ENCODE measurements around the gene STON2. TPM values are rescaled to one million over a fixed set of nuclear protein-coding genes. Genes with fewer than 3 reads are reported as not detected.

The STON2 gene
- total RNA-seq, 1 experiment from 2014 or later = 23.5 TPM

- no peak for DNase-seq (ENCODE audit: unreplicated experiment)
- Mint-ChIP-seq H3K27me3 (ENCODE audit: insufficient read depth, unreplicated experiment) (no peaks in the 10 kb centered on the region), H3K27ac (ENCODE audit: low read depth, unreplicated experiment) (no peak overlapping the region), H3K9me3 (ENCODE audit: unreplicated experiment) (no peaks in the 10 kb centered on the region), H3K36me3 (ENCODE audit: insufficient read depth, unreplicated experiment) (no peaks in the 10 kb centered on the region), H3K4me3 (ENCODE audit: unreplicated experiment) (no peak overlapping the region), H3K4me1 (ENCODE audit: insufficient read depth, unreplicated experiment) (peaks cover 5% of the 10 kb centered on the region)
- no TSS peak for BruUV-seq (replicated peaks)
- ChIA-PET POLR2A (interaction anchor here (1.0 to 1.2 kb wide), 2 partner anchors 15 to 56 kb away, joined by 3 to 5 read pairs; no protein-coding TSS in a partner anchor), CTCF (interaction anchor here (1.0 to 1.2 kb wide), 2 partner anchors 12 to 14 kb away, joined by 3 to 4 read pairs; no protein-coding TSS in a partner anchor)
- TF ChIP-seq CTCF (IDR thresholded peaks at IDR 0.05; ENCODE audit: unreplicated experiment) = no peak
- intact Hi-C loops (cut with micrococcal nuclease) = no loop called here
Observed at GRCh38 chr14:81345781-81346180, 54.3 kb downstream of the STON2 start.

- CTCF ChIA-PET = interaction anchor here (0.6 to 1.2 kb wide), 2 partner anchors 11 to 44 kb away, joined by 3 to 4 read pairs; no protein-coding TSS in a partner anchor
- POLR2A ChIA-PET = no interaction called here
- H3K4me1 Mint-ChIP-seq (ENCODE audit: insufficient read depth, unreplicated experiment) = peaks cover 5% of the 10 kb centered on the region
- no peak overlapping the region for H3K27ac Mint-ChIP-seq (ENCODE audit: low read depth, unreplicated experiment)
- no peaks in the 10 kb centered on the region for H3K36me3 Mint-ChIP-seq (ENCODE audit: insufficient read depth, unreplicated experiment)
- H3K9me3 Mint-ChIP-seq (ENCODE audit: unreplicated experiment) = no peaks in the 10 kb centered on the region
- no peak for DNase-seq (ENCODE audit: unreplicated experiment)
- no peak for TF ChIP-seq CTCF (IDR thresholded peaks at IDR 0.05; ENCODE audit: unreplicated experiment)
- intact Hi-C loops (cut with micrococcal nuclease) = no loop called here
- no TSS peak for BruUV-seq (replicated peaks)
- no peaks in the 10 kb centered on the region for H3K27me3 Mint-ChIP-seq (ENCODE audit: insufficient read depth, unreplicated experiment)
- no peak overlapping the region for H3K4me3 Mint-ChIP-seq (ENCODE audit: unreplicated experiment)
Observed at GRCh38 chr14:81344481-81345160, 55.5 kb downstream of the STON2 start.

GRCh38 chr14:81343701-81344100 lies 56.4 kb downstream of the STON2 start:
- H3K9me3 Mint-ChIP-seq (ENCODE audit: unreplicated experiment) = no peaks in the 10 kb centered on the region
- TF ChIP-seq CTCF (IDR thresholded peaks at IDR 0.05; ENCODE audit: unreplicated experiment) = no peak
- intact Hi-C loops (cut with micrococcal nuclease) = no loop called here
- H3K4me1 Mint-ChIP-seq (ENCODE audit: insufficient read depth, unreplicated experiment) = peaks cover 5% of the 10 kb centered on the region
- H3K36me3 Mint-ChIP-seq (ENCODE audit: insufficient read depth, unreplicated experiment) = no peaks in the 10 kb centered on the region
- no peaks in the 10 kb centered on the region for H3K27me3 Mint-ChIP-seq (ENCODE audit: insufficient read depth, unreplicated experiment)
- no peak overlapping the region for H3K27ac Mint-ChIP-seq (ENCODE audit: low read depth, unreplicated experiment)
- BruUV-seq (replicated peaks) = no TSS peak
- ChIA-PET CTCF (interaction anchor here (0.6 to 0.9 kb wide), 3 partner anchors 10 to 39 kb away, joined by 3 to 4 read pairs (median 4); no protein-coding TSS in a partner anchor), POLR2A (no interaction called here)
- H3K4me3 Mint-ChIP-seq (ENCODE audit: unreplicated experiment) = no peak overlapping the region
- no peak for DNase-seq (ENCODE audit: unreplicated experiment)

DNA sequence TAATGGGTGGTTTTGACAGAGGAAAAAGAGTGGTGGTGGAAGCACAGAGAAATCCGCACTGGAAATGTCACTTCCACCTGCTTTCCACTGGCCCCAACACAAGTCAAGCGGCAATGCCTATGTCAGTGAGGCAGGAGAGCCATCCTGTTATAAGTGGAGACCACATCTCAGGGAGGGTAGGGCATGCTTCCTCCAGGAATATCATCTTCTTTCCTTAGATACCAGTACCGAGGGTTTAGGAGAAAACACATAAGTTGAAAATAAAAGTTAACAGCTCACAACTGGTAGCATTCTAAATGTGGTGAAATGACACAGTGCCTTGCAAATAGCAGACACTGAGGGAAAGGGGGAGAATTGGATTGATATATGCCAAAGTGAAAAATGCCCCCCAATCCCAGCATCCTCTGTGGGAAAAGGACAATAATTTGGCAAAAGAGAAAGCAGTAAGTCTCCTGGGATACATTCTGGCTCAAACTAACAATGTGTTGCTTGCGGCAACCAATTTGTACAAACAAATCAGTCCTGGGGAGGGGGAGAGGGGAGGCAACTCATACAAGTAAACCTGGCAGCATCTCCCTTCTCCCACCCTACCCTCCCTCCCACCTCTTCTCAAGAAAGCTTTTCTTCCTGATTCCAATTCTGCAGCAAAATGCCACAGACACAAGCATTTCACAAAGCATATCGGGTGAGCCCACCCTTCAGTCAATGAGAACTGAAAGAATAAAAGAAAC lies 57.1 kb downstream of the STON2 start:
- Mint-ChIP-seq H3K27me3 (ENCODE audit: insufficient read depth, unreplicated experiment) (no peaks in the 10 kb centered on the region), H3K36me3 (ENCODE audit: insufficient read depth, unreplicated experiment) (no peaks in the 10 kb centered on the region), H3K9me3 (ENCODE audit: unreplicated experiment) (no peaks in the 10 kb centered on the region), H3K4me3 (ENCODE audit: unreplicated experiment) (no peak overlapping the region), H3K27ac (ENCODE audit: low read depth, unreplicated experiment) (no peak overlapping the region), H3K4me1 (ENCODE audit: insufficient read depth, unreplicated experiment) (peaks cover 5% of the 10 kb centered on the region)
- CTCF ChIA-PET = interaction anchor here (0.9 kb wide), 2 partner anchors 13 to 40 kb away, joined by 3 to 4 read pairs; no protein-coding TSS in a partner anchor
- no peak for DNase-seq (ENCODE audit: unreplicated experiment)
- intact Hi-C loops (cut with micrococcal nuclease) = no loop called here
- BruUV-seq (replicated peaks) = no TSS peak
- TF ChIP-seq CTCF (IDR thresholded peaks at IDR 0.05; ENCODE audit: unreplicated experiment) = no peak
- POLR2A ChIA-PET = no interaction called here
